SK-N-SH (cell line): ENCODE measurements around the gene TMPRSS2. TPM values are rescaled to one million over a fixed set of nuclear protein-coding genes. Genes with fewer than 3 reads are reported as not detected.

Experiments used
- CTCF ChIA-PET: fragments of 300-600, 350-600 bp; formaldehyde crosslinking; extraction: SDS; loops from one replicate; lab custom pipeline; 2021; lab: Yijun Ruan, JAX
- POLR2A ChIA-PET: fragments of 350-600 bp; sonication (Branson Sonifier 250); formaldehyde crosslinking; extraction: SDS; loops from one replicate; lab custom pipeline; 2020; ENCODE audit warnings: antibody characterized with exemption, inconsistent platforms; lab: Yijun Ruan, JAX
- DNase-seq: peaks from one replicate; pipeline ENCODE4 v3.0.0; 2012
- H2AFZ ChIP-seq: fragments of 200-600 bp; sonication (generic); 2 replicates; pipeline ENCODE4 v1.8.1; 2016; ENCODE audit warnings: antibody characterized with exemption, mild to moderate bottlenecking, low read depth
- H3F3A ChIP-seq: fragments of 200-600 bp; sonication (generic); replicated peaks from 2 replicates; pipeline ENCODE3; 2016; ENCODE audit warnings: antibody characterized with exemption, mild to moderate bottlenecking; ENCODE audit not compliant: insufficient read depth
- H3K27ac ChIP-seq, 2 experiments: fragments of 200-500 bp in 1 of 2; fragments of 200-600 bp in 1 of 2; sonication (Bioruptor generic) in 1 of 2; sonication (generic), shearing (Covaris generic) in 1 of 2; 2 replicates each; pipeline versions ENCODE4 v1.5.1 to v1.6.1; 2014 to 2016; ENCODE audit warnings: low read depth in 2 of 2, inconsistent platforms in 1 of 2, low read length in 1 of 2, mild to moderate bottlenecking in 1 of 2, mixed read lengths in 1 of 2
- H3K27me3 ChIP-seq: fragments of 200-600 bp; sonication (generic), shearing (Covaris generic); 2 replicates; pipeline ENCODE4 v1.6.1; 2016; ENCODE audit warnings: mixed run types; ENCODE audit not compliant: insufficient read depth
- H3K36me3 ChIP-seq, 2 experiments: fragments of 200-500 bp in 1 of 2; fragments of 200-600 bp in 1 of 2; sonication (Bioruptor generic) in 1 of 2; sonication (generic) in 1 of 2; replicated peaks in 1 of 2; 2 replicates each; pipeline versions ENCODE3 to v1.5.1; 2014 to 2016; ENCODE audit warnings: low read length in 1 of 2, mild to moderate bottlenecking in 1 of 2; ENCODE audit not compliant: insufficient read depth in 2 of 2, control insufficient read depth in 1 of 2
- H3K4me1 ChIP-seq, 2 experiments: fragments of 200-500 bp in 1 of 2; fragments of 200-600 bp in 1 of 2; sonication (Bioruptor generic) in 1 of 2; sonication (generic), shearing (Covaris generic) in 1 of 2; 2 replicates each; pipeline versions ENCODE4 v1.5.1 to v1.6.1; 2014 to 2016; ENCODE audit warnings: low read depth in 1 of 2, low read length in 1 of 2, mixed run types in 1 of 2; ENCODE audit not compliant: insufficient read depth in 2 of 2, control insufficient read depth in 1 of 2
- H3K4me2 ChIP-seq: fragments of 200-600 bp; sonication (generic), shearing (Covaris generic); 2 replicates; pipeline ENCODE4 v1.6.1; 2017; ENCODE audit warnings: mixed run types
- H3K4me3 ChIP-seq, 2 experiments: fragments of 200-500 bp in 1 of 2; fragments of 200-600 bp in 1 of 2; sonication (Bioruptor generic) in 1 of 2; sonication (generic), shearing (Covaris generic) in 1 of 2; 2 replicates each; pipeline versions ENCODE4 v1.5.1 to v1.8.1; 2014 to 2016; ENCODE audit warnings: low read depth in 2 of 2, inconsistent platforms in 1 of 2, low read length in 1 of 2, mild to moderate bottlenecking in 1 of 2, mixed read lengths in 1 of 2, moderate library complexity in 1 of 2
- H3K79me2 ChIP-seq: fragments of 200-600 bp; sonication (generic); 2 replicates; pipeline ENCODE4 v1.8.1; 2017; ENCODE audit warnings: mild to moderate bottlenecking; ENCODE audit not compliant: insufficient read depth
- H3K9ac ChIP-seq: fragments of 200-600 bp; sonication (generic); 2 replicates; pipeline ENCODE4 v1.6.1; 2017; ENCODE audit warnings: mixed run types
- H3K9me2 ChIP-seq: fragments of 200-600 bp; sonication (generic); 2 replicates; pipeline ENCODE4 v1.6.1; 2017; ENCODE audit warnings: mixed run types
- H3K9me3 ChIP-seq: fragments of 200-600 bp; sonication (generic); 2 replicates; pipeline ENCODE4 v1.6.1; 2017; ENCODE audit warnings: mixed run types, mild to moderate bottlenecking, moderate library complexity
- H4K20me1 ChIP-seq: fragments of 200-600 bp; sonication (generic); 2 replicates; pipeline ENCODE4 v1.6.1; 2017; ENCODE audit warnings: mild to moderate bottlenecking, mixed run types; ENCODE audit not compliant: insufficient read depth
- ELF1 ChIP-seq: IDR thresholded peaks from 2 replicates; pipeline ENCODE4 v1.4.0; 2012
- EP300 ChIP-seq, 2 experiments: IDR thresholded peaks; 2 replicates each; pipeline versions ENCODE4 v1.4.0 to v1.6.1; 2012; ENCODE audit warnings: borderline replicate concordance in 1 of 2, low read depth in 1 of 2, low read length in 1 of 2
- EZH2phosphoT487 ChIP-seq: fragments of 200-600 bp; sonication (generic); IDR thresholded peaks from 2 replicates; pipeline ENCODE4 v1.6.1; 2017; ENCODE audit warnings: low read depth, mixed run types, mild to moderate bottlenecking, antibody characterized with exemption, moderate library complexity, borderline replicate concordance
- FOSL2 ChIP-seq: IDR thresholded peaks from 2 replicates; pipeline ENCODE4 v1.4.0; 2012; ENCODE audit warnings: low read depth, mild to moderate bottlenecking, moderate library complexity, borderline replicate concordance
- FOXJ3 ChIP-seq: sonication (generic); formaldehyde crosslinking; IDR thresholded peaks from 2 replicates; pipeline ENCODE4 v1.5.1; 2020; ENCODE audit warnings: mild to moderate bottlenecking, missing genetic modification reagents
- FOXM1 ChIP-seq: IDR thresholded peaks from 2 replicates; pipeline ENCODE4 v1.4.0; 2012; ENCODE audit warnings: low read depth, mild to moderate bottlenecking
- MEF2A ChIP-seq: IDR thresholded peaks from 2 replicates; pipeline ENCODE4 v1.4.0; 2012; ENCODE audit warnings: low read depth, borderline replicate concordance
- MXI1 ChIP-seq: IDR thresholded peaks from 2 replicates; pipeline ENCODE4 v1.6.1; 2012; ENCODE audit warnings: mild to moderate bottlenecking, low read depth, low read length, improper control_type of control experiment
- POLR2AphosphoS5 ChIP-seq: IDR thresholded peaks from 2 replicates; pipeline ENCODE4 v1.6.1; 2012; ENCODE audit warnings: low read depth, low read length
- RCOR1 ChIP-seq: fragments of 150-350 bp; IDR thresholded peaks from 2 replicates; pipeline ENCODE4 v1.6.1; 2017; ENCODE audit warnings: antibody characterized with exemption, low read length
- RFX5 ChIP-seq: IDR thresholded peaks from 2 replicates; pipeline ENCODE4 v1.6.1; 2012; ENCODE audit warnings: mild to moderate bottlenecking, improper control_type of control experiment, low read length
- SIN3A ChIP-seq: IDR thresholded peaks from 2 replicates; pipeline ENCODE4 v1.6.1; 2012; ENCODE audit warnings: low read depth, mild to moderate bottlenecking, low read length, moderate library complexity, borderline replicate concordance
- SMC3 ChIP-seq: IDR thresholded peaks from 2 replicates; pipeline ENCODE4 v1.6.1; 2012; ENCODE audit warnings: low read depth, low read length, improper control_type of control experiment
- TAF1 ChIP-seq: IDR thresholded peaks from 2 replicates; pipeline ENCODE4 v1.6.1; 2012; ENCODE audit warnings: low read depth, mild to moderate bottlenecking, low read length, moderate library complexity, borderline replicate concordance
- TEAD4 ChIP-seq: IDR thresholded peaks from 2 replicates; pipeline ENCODE4 v1.4.0; 2012; ENCODE audit warnings: mild to moderate bottlenecking, borderline replicate concordance; ENCODE audit not compliant: insufficient read depth
- WGBS: methylation state at CpG from one replicate; pipeline ENCODE4 v1.1.6; 2017; ENCODE audit warnings: low lambda C conversion rate; 5-methylcytosine and 5-hydroxymethylcytosine counted together
- polyA plus RNA-seq, 3 experiments: library from polyadenylated mRNA; depleted of rRNA; stranded (reverse); fragments of >200 nt; gene quantifications; 2 replicates each; pipeline ENCODE4 v1.2.3, GENCODE V29; 2012
- TF ChIP-seq, protein P1 (sequence below): fragments of 200-600 bp; sonication (generic); IDR thresholded peaks from 2 replicates; pipeline ENCODE4 v1.6.1; 2017; ENCODE audit warnings: antibody characterized with exemption, mild to moderate bottlenecking, moderate library complexity
- TF ChIP-seq, protein P2 (sequence below): IDR thresholded peaks from 2 replicates; pipeline ENCODE4 v1.4.0; 2012; ENCODE audit warnings: low read depth
- TF ChIP-seq, protein P3 (sequence below): IDR thresholded peaks from 2 replicates; pipeline ENCODE4 v1.4.0; 2012; ENCODE audit warnings: low read depth, borderline replicate concordance

The TMPRSS2 gene
- polyA plus RNA-seq, 1 of the 3 experiments (the other 2 are of a cell fraction), result not detected

DNA sequence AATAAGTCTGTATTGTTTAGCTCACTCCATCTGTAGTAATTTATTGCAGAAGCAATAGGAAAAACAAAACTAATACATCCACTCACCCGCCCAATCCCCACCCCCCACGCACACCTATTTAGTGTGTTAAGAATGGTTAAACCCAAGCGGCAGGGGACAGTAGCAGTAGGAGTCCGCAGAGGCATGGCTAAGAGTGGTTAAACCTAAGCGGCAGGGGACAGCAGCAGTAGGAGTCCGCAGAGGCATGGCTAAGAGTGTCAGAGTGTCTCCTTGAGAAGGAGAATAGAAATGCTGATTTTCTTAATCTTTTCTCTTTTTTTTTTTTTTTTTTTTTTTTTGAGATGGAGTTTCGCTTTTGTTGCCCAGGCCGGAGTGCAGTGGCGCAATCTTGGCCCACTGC lies 34.8 kb upstream of the TMPRSS2 start:
- TF ChIP-seq MEF2A (no peak), ELF1 (no peak), RCOR1 (no peak), SIN3A (no peak), POLR2AphosphoS5 (no peak), TAF1 (no peak), SMC3 (no peak)
- TF ChIP-seq, protein P1, sequence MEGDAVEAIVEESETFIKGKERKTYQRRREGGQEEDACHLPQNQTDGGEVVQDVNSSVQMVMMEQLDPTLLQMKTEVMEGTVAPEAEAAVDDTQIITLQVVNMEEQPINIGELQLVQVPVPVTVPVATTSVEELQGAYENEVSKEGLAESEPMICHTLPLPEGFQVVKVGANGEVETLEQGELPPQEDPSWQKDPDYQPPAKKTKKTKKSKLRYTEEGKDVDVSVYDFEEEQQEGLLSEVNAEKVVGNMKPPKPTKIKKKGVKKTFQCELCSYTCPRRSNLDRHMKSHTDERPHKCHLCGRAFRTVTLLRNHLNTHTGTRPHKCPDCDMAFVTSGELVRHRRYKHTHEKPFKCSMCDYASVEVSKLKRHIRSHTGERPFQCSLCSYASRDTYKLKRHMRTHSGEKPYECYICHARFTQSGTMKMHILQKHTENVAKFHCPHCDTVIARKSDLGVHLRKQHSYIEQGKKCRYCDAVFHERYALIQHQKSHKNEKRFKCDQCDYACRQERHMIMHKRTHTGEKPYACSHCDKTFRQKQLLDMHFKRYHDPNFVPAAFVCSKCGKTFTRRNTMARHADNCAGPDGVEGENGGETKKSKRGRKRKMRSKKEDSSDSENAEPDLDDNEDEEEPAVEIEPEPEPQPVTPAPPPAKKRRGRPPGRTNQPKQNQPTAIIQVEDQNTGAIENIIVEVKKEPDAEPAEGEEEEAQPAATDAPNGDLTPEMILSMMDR, result no peak
- Histone ChIP-seq H3K36me3 (no peaks in the 10 kb centered on the region), H3K27me3 (peaks cover 31% of the 10 kb centered on the region; the same call in 1 of the 2 replicates), H3K9me3 (no peaks in the 10 kb centered on the region), H3K27ac (no peak overlapping the region), H3K79me2 (no peaks in the 10 kb centered on the region), H3K9ac (no peak overlapping the region), H4K20me1 (no peaks in the 10 kb centered on the region), H3K4me2 (no peak overlapping the region), H3K9me2 (no peaks in the 10 kb centered on the region), H3K4me3 (no peak overlapping the region), H3K4me1 (no peaks in the 10 kb centered on the region), H3F3A (no peaks in the 10 kb centered on the region), H2AFZ (no peak overlapping the region)
- POLR2A ChIA-PET, result no interaction called here
- CTCF ChIA-PET, result interaction anchor here (1.4 kb wide), 1 partner anchor 259 kb away, joined by 3 read pairs; no protein-coding TSS in a partner anchor
- 73% methylated on average over 9 of the region's 9 CpGs for WGBS
- DNase-seq, result no peak

DNA sequence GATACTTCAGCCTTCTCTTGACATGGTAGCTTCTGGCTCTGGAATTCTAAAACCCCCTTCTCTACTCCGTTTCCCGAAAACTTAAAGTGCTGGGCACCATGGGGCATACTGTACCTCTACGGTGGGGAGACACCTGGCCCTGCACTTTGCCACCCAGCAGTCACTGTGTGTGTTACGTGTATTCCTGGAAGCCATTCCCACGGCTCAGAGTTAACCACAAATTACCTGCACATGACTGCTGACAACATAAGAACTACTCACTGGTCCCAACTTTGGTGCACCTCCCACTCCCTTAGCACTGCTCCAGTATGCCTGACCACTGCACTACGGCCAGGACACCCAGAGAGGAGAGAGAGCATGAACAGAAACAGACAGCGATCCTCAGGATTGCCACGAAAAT lies 29.4 kb upstream of the TMPRSS2 start:
- H3K27ac ChIP-seq, result no peak overlapping the region
- TF ChIP-seq FOSL2, result no peak
- TF ChIP-seq, protein P2, sequence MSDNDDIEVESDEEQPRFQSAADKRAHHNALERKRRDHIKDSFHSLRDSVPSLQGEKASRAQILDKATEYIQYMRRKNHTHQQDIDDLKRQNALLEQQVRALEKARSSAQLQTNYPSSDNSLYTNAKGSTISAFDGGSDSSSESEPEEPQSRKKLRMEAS, result no peak
- no peak for TF ChIP-seq POLR2AphosphoS5
- TF ChIP-seq, protein P3, sequence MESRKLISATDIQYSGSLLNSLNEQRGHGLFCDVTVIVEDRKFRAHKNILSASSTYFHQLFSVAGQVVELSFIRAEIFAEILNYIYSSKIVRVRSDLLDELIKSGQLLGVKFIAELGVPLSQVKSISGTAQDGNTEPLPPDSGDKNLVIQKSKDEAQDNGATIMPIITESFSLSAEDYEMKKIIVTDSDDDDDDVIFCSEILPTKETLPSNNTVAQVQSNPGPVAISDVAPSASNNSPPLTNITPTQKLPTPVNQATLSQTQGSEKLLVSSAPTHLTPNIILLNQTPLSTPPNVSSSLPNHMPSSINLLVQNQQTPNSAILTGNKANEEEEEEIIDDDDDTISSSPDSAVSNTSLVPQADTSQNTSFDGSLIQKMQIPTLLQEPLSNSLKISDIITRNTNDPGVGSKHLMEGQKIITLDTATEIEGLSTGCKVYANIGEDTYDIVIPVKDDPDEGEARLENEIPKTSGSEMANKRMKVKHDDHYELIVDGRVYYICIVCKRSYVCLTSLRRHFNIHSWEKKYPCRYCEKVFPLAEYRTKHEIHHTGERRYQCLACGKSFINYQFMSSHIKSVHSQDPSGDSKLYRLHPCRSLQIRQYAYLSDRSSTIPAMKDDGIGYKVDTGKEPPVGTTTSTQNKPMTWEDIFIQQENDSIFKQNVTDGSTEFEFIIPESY, result no peak
- no peak for TF ChIP-seq TEAD4
- TF ChIP-seq TAF1, result no peak
- TF ChIP-seq FOXM1, result no peak
- TF ChIP-seq ELF1, result no peak
- TF ChIP-seq SIN3A, result no peak
- TF ChIP-seq, protein P1, result no peak
- no peak for TF ChIP-seq FOXJ3
- no peak for TF ChIP-seq EZH2phosphoT487
- TF ChIP-seq MXI1, result no peak
- no peak for TF ChIP-seq EP300 (IDR thresholded peaks at IDR 0.05; ENCODE audit: borderline replicate concordance in 1 of 2, low read depth in 1 of 2, low read length in 1 of 2)
- no peak for TF ChIP-seq RFX5
- H3K4me1 ChIP-seq, result no peaks in the 10 kb centered on the region
- H3K4me2 ChIP-seq, result no peak overlapping the region
- no peaks in the 10 kb centered on the region for H3F3A ChIP-seq
- H3K79me2 ChIP-seq, result no peaks in the 10 kb centered on the region
- POLR2A ChIA-PET, result no interaction called here
- no peaks in the 10 kb centered on the region for H3K36me3 ChIP-seq
- no peak for DNase-seq
- H4K20me1 ChIP-seq, result no peaks in the 10 kb centered on the region
- no peaks in the 10 kb centered on the region for H3K9me2 ChIP-seq
- WGBS, result 42% methylated on average over 8 of the region's 8 CpGs
- no peaks in the 10 kb centered on the region for H3K9me3 ChIP-seq
- H3K27me3 ChIP-seq, result peaks cover 30% of the 10 kb centered on the region; the same call in 1 of the 2 replicates
- no peak overlapping the region for H3K9ac ChIP-seq
- CTCF ChIA-PET, result no interaction called here
- H2AFZ ChIP-seq, result no peak overlapping the region
- H3K4me3 ChIP-seq, result no peak overlapping the region
